Fibroblast of mammary gland (primary cell): ENCODE measurements around the gene CTPS1.

Experiments used
- DNase-seq: peaks from one replicate; pipeline ENCODE4 v3.0.0-alpha.2; 2010; ENCODE audit warnings: low read depth
- H3K4me3 ChIP-seq: 2 replicates; pipeline ENCODE4 v1.5.1; 2011; ENCODE audit warnings: low read depth, mild to moderate bottlenecking, low read length, moderate library complexity; ENCODE audit not compliant: control insufficient read depth
- TF ChIP-seq, protein P1 (sequence below): conservative IDR thresholded peaks from 2 replicates; pipeline ENCODE4 v1.5.1; 2011; ENCODE audit warnings: low read depth, low read length, inconsistent platforms; ENCODE audit not compliant: control insufficient read depth, insufficient read depth

The CTPS1 gene

DNA sequence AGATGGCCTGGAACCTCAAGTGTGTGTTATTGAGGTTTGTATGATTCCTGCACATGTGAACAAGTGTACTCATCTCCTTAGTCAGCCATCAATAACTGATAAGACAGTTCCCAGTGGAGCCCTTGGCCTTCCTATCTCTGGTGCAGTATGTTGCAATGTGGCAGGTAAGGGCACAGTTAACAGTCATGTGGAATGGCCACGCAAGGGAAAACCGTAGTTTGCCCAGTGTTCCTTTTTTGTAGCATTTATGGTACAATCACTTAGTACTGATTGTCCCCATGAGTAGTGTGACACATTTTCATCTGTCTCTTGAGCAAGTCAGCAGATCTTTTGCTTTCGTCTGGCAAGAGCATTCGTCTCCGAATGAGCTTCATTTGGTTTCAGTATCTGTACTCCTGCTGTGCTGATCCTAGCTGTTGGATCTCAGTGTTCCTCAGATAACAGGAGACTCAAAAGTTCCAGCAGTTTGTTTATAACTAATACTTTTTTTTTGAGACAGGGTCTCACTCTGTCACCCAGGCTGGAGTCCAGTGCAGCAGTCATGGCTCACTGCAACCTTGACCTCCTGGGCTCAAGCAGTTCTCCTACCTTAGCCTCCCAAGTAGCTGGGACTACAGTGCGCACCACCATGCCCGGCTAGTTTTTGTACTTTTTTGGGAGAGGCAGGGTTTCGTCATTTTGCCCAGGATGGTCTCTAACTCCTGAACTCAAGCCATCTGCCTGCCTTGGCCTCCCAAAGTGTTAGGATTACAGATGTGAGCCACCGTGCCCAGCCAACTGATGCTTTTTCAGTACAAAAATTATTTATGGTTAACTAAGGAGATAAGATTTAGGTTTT lies 8.2 kb downstream of the CTPS1 start:
- no peak for DNase-seq
- TF ChIP-seq, protein P1, sequence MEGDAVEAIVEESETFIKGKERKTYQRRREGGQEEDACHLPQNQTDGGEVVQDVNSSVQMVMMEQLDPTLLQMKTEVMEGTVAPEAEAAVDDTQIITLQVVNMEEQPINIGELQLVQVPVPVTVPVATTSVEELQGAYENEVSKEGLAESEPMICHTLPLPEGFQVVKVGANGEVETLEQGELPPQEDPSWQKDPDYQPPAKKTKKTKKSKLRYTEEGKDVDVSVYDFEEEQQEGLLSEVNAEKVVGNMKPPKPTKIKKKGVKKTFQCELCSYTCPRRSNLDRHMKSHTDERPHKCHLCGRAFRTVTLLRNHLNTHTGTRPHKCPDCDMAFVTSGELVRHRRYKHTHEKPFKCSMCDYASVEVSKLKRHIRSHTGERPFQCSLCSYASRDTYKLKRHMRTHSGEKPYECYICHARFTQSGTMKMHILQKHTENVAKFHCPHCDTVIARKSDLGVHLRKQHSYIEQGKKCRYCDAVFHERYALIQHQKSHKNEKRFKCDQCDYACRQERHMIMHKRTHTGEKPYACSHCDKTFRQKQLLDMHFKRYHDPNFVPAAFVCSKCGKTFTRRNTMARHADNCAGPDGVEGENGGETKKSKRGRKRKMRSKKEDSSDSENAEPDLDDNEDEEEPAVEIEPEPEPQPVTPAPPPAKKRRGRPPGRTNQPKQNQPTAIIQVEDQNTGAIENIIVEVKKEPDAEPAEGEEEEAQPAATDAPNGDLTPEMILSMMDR = no peak
- no peak overlapping the region for H3K4me3 ChIP-seq

- TF ChIP-seq, protein P1 = no peak
- no peak overlapping the region for H3K4me3 ChIP-seq
- DNase-seq = no peak
These were observed 8.8 kb downstream of the CTPS1 start for GRCh38 chr1:40988280-40988679.

- TF ChIP-seq, protein P1 = no peak
- H3K4me3 ChIP-seq = no peak overlapping the region
- no peak for DNase-seq
These were observed 9.6 kb downstream of the CTPS1 start for GRCh38 chr1:40989066-40989465.

DNA sequence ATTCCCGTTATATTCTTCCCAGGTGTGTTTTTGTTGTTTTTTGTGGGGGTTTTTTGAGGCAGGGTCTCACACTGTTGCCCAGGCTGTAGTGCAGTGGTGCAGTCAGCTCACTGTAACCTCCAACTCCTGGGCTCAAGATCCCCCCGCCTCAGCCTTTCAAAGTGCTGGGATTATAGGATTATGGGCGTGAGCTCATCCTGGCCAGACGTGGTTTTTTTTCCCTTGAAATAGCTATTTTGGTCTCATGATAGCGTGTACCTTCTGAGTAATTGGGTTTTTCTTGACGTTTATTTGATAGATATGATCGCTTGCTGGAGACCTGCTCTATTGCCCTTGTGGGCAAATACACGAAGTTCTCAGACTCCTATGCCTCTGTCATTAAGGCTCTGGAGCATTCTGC lies 17.6 kb downstream of the CTPS1 start:
- DNase-seq = no peak
- TF ChIP-seq, protein P1 = no peak
- no peak overlapping the region for H3K4me3 ChIP-seq

DNA sequence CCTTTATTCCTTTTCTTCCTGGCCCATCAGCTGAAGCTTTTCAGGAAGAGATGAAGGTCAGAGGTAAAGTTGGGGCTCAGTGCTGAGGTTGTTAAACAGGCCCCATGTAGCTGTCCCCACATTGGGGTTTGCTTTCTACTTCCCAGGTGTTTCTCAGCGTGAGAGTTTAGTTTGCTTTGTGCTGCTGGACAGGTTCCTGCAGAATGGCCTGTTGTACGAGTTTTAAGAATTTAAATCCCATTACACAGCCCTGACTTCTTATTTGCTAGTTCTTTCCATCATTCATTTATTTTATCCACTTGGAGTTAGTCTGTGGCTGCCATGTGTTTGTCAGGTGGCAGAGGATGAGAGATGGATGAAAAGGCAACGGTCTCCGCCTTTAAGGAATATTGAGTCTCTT lies 19.2 kb downstream of the CTPS1 start:
- no peak overlapping the region for H3K4me3 ChIP-seq
- TF ChIP-seq, protein P1 = no peak
- no peak for DNase-seq

DNA sequence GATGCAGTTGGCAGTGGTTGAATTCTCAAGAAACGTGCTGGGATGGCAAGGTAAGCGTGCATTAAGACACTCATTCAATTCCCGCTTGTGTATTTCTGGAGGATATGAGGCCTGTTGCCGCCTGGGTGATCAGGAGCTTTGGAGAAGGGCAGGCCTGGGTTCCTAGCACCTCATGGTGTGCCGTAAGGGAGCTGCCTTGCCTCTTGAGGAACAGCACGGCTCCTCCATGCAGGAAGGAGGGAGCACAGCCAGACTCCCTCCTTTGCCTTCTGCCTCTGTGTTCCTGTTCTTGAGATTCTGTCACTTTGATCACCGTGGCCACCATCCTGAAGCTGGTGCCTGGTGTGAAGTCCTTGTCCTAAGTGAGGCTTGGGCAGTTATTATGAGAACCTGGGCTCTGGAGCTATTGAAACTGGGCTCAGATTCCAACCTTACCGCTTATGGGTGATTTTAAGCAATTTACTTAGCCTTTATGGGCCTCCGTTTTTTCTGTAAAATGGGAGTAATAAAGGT lies 23.7 kb downstream of the CTPS1 start:
- H3K4me3 ChIP-seq = no peak overlapping the region
- DNase-seq = no peak
- TF ChIP-seq, protein P1 = no peak
